IPS-15b (cell line): Measurements from ENCODE around the gene LARP6.
A peak's percentile ranks its signal among the peaks of the same experiment; 100 is the strongest.

Experiments
- H3K27me3 ChIP-seq: one replicate; pipeline ENCODE4 v1.6.1; 2013; ENCODE audit warnings: low read length; ENCODE audit not compliant: control insufficient read depth, insufficient read depth
- H3K36me3 ChIP-seq: one replicate; pipeline ENCODE4 v1.6.1; 2013; ENCODE audit warnings: low read length; ENCODE audit not compliant: control insufficient read depth, insufficient read depth
- H3K4me1 ChIP-seq: one replicate; pipeline ENCODE4 v1.6.1; 2013; ENCODE audit warnings: mild to moderate bottlenecking, low read length; ENCODE audit not compliant: control insufficient read depth, insufficient read depth
- H3K4me3 ChIP-seq: one replicate; pipeline ENCODE4 v1.5.1; 2013; ENCODE audit warnings: low read depth, low read length
- H3K9ac ChIP-seq: one replicate; pipeline ENCODE4 v1.6.1; 2013; ENCODE audit warnings: low read depth, mild to moderate bottlenecking, low read length
- H3K9me3 ChIP-seq: one replicate; pipeline ENCODE4 v1.6.1; 2013; ENCODE audit warnings: mild to moderate bottlenecking, low read length; ENCODE audit not compliant: control insufficient read depth, insufficient read depth

LARP6 gene

GRCh38 chr15:70857562-70858285 is 3.8 kb upstream of the LARP6 start:
- Histone ChIP-seq H3K36me3 (no peaks in the 10 kb centered on the region), H3K4me3 (no peak overlapping the region), H3K27me3 (peaks cover 11% of the 10 kb centered on the region), H3K9me3 (no peaks in the 10 kb centered on the region), H3K4me1 (peaks cover 3% of the 10 kb centered on the region), H3K9ac (no peak overlapping the region)

GRCh38 chr15:70856884-70857561 is 3.1 kb upstream of the LARP6 start:
- H3K4me3 ChIP-seq, result no peak overlapping the region
- peaks cover 6% of the 10 kb centered on the region for H3K4me1 ChIP-seq
- H3K27me3 ChIP-seq, result peaks cover 11% of the 10 kb centered on the region
- H3K36me3 ChIP-seq, result no peaks in the 10 kb centered on the region
- no peaks in the 10 kb centered on the region for H3K9me3 ChIP-seq
- H3K9ac ChIP-seq, result no peak overlapping the region

GRCh38 chr15:70856177-70856883 is 2.4 kb upstream of the LARP6 start:
- Histone ChIP-seq H3K4me3 (no peak overlapping the region), H3K4me1 (peaks cover 6% of the 10 kb centered on the region), H3K27me3 (peaks cover 11% of the 10 kb centered on the region), H3K9me3 (no peaks in the 10 kb centered on the region), H3K36me3 (no peaks in the 10 kb centered on the region), H3K9ac (no peak overlapping the region)

- H3K36me3 ChIP-seq, result no peaks in the 10 kb centered on the region
- no peaks in the 10 kb centered on the region for H3K9me3 ChIP-seq
- no peak overlapping the region for H3K4me3 ChIP-seq
- H3K4me1 ChIP-seq, result peaks cover 6% of the 10 kb centered on the region
- peaks cover 11% of the 10 kb centered on the region for H3K27me3 ChIP-seq
- no peak overlapping the region for H3K9ac ChIP-seq
Observed at GRCh38 chr15:70855764-70856163, 1.8 kb upstream of the LARP6 start.

GRCh38 chr15:70854666-70854976 is 664 bp upstream of the LARP6 start:
- H3K9ac ChIP-seq, result no peak overlapping the region

GRCh38 chr15:70853318-70853972 is 512 bp downstream of the LARP6 start:
- Histone ChIP-seq H3K27me3 (peaks cover 11% of the 10 kb centered on the region), H3K4me1 (peaks cover 6% of the 10 kb centered on the region), H3K36me3 (no peaks in the 10 kb centered on the region), H3K4me3 (peak overlapping the region; percentile 90), H3K9me3 (no peaks in the 10 kb centered on the region), H3K9ac (peak overlapping the region; percentile 70)

More at GRCh38 chr15:70854666-70854976, 664 bp upstream of the LARP6 start:
- no peaks in the 10 kb centered on the region for H3K9me3 ChIP-seq
- peak overlapping the region; percentile 69 for H3K4me3 ChIP-seq
- peaks cover 6% of the 10 kb centered on the region for H3K4me1 ChIP-seq
- H3K36me3 ChIP-seq, result no peaks in the 10 kb centered on the region
- peaks cover 11% of the 10 kb centered on the region for H3K27me3 ChIP-seq

- Histone ChIP-seq H3K9me3 (no peaks in the 10 kb centered on the region), H3K4me3 (peak overlapping the region; percentile 90), H3K9ac (peak overlapping the region; percentile 14), H3K27me3 (peaks cover 11% of the 10 kb centered on the region), H3K36me3 (no peaks in the 10 kb centered on the region), H3K4me1 (peaks cover 6% of the 10 kb centered on the region)
Observed at GRCh38 chr15:70852501-70853317, 1.2 kb downstream of the LARP6 start.

GRCh38 chr15:70851889-70852288 is 2.1 kb downstream of the LARP6 start:
- H3K4me3 ChIP-seq, result no peak overlapping the region
- H3K27me3 ChIP-seq, result peaks cover 10% of the 10 kb centered on the region
- no peaks in the 10 kb centered on the region for H3K9me3 ChIP-seq
- no peak overlapping the region for H3K9ac ChIP-seq
- no peaks in the 10 kb centered on the region for H3K36me3 ChIP-seq
- peaks cover 6% of the 10 kb centered on the region for H3K4me1 ChIP-seq

- no peaks in the 10 kb centered on the region for H3K4me1 ChIP-seq
- no peaks in the 10 kb centered on the region for H3K36me3 ChIP-seq
- H3K9ac ChIP-seq, result no peak overlapping the region
- no peaks in the 10 kb centered on the region for H3K27me3 ChIP-seq
- H3K4me3 ChIP-seq, result no peak overlapping the region
- H3K9me3 ChIP-seq, result no peaks in the 10 kb centered on the region
Observed at GRCh38 chr15:70845602-70846360, 8.2 kb downstream of the LARP6 start.

GRCh38 chr15:70837476-70837875 is 16.5 kb downstream of the LARP6 start:
- Histone ChIP-seq H3K9me3 (no peaks in the 10 kb centered on the region), H3K4me3 (no peak overlapping the region), H3K27me3 (no peaks in the 10 kb centered on the region), H3K4me1 (peaks cover 5% of the 10 kb centered on the region), H3K36me3 (no peaks in the 10 kb centered on the region), H3K9ac (no peak overlapping the region)
